ENCODE data around the gene ACACB.

Gene ACACB

DNA sequence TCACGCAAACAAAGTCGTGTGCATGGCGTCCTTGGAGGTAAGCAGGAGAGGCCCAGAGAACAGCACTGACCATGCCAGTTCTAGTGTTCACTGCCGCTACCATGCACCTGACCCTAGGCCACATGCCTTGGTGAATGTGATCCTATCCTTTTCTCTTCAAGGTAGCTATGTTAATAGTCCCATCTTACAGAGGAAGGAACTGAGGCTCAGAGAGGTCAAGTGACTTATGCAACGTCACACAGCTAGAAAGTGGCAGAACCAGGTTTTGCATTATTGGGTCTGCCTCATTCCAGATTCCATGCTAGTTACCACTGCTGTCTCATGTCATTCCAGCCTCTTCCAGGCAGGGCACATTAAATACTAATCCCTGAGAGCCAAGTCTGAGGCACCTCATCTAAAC is 107.5 kb downstream of the ACACB start:
- no peak for DNase-seq
- in situ Hi-C loops (cut with HindIII; ENCODE audit: low pct_ligation_motif_present, low pct_unique_long_range_greater_than_20kb, low sequenced_read_pairs): no loop called here

DNA sequence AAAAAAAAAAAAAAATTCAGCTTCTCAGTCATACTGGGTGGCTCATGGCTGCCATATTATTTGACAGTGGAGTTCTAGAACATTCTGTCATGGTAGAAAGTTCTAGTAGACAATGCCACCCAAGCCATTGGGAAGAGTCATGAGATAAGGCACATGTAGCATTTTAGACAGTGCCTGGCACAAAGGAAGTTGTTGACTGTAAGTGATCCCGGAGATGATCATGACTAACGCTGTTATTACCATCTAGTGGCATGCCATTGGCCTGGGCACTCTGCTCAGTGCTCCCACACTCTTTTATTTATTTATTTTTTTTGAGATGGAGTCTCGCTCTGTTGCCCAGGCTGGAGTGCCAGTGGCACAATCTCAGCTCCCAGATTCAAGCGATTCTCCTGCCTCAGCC is 112.3 kb downstream of the ACACB start:
- no peak for DNase-seq
- in situ Hi-C loops (cut with HindIII; ENCODE audit: low pct_ligation_motif_present, low pct_unique_long_range_greater_than_20kb, low sequenced_read_pairs): no loop called here

DNA sequence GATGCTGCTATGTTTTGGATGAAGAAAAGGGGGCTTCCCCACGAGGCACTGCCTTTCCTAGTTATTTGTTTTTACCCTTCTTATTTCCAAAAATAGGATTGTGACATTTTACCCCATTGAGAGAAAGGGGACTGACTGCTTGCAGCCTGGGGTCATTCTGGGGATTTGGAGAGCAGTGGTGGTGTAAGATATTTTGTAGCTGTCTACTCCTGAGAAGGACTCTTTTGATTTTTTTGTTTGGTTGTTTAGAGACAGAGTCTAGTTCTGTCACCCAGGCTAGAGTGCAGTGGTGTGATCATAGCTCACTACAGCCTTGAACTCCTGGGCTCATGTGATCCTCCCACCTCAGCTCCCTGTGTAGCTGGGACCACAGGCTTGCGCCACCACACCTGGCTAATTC is 113.8 kb downstream of the ACACB start:
- no peak for DNase-seq
- in situ Hi-C loops (cut with HindIII; ENCODE audit: low pct_ligation_motif_present, low pct_unique_long_range_greater_than_20kb, low sequenced_read_pairs): no loop called here

DNA sequence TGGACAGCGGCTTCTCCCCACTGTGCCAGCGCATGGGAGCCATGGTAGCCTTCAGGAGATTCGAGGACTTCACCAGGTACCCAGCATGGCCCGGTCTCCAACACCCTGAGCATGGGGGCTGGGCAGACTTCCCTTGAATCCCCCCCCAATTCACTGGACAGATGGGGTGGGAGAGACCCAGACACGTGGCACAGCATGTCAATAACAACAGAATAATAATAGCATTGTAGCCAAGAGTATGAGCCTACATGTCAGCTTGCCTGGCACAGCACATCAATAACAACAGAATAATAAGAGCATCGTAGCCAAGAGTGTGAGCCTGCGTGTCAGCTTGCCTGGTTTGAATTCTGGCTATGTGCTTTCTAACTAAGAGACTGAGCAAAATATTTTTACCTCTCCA is 116.3 kb downstream of the ACACB start:
- in situ Hi-C loops (cut with HindIII; ENCODE audit: low pct_ligation_motif_present, low pct_unique_long_range_greater_than_20kb, low sequenced_read_pairs): no loop called here
- no peak for DNase-seq

- in situ Hi-C loops (cut with HindIII; ENCODE audit: low pct_ligation_motif_present, low pct_unique_long_range_greater_than_20kb, low sequenced_read_pairs): no loop called here
- no peak for DNase-seq
Observed at GRCh38 chr12:109234012-109234411, 117.6 kb downstream of the ACACB start.

DNA sequence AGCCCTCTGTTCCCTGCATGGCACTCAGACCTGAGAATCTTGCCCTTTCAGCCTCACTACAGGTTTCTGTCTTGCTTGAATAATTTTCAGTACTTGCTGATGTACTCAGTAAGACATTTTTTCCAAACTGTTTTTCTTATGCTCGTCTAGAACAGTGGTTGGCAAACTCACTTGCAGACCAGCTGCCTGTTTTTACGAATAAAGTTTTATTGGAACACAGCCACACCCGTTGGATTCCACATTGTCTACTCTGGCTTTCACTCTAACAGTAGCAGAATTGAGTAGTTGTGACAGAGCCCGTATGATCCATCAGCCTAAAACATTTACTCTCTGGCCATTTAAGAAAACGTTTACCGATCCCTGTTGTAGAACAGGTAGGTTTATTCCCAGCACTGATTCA is 119.9 kb downstream of the ACACB start:
- no peak for DNase-seq
- in situ Hi-C loops (cut with HindIII; ENCODE audit: low pct_ligation_motif_present, low pct_unique_long_range_greater_than_20kb, low sequenced_read_pairs): no loop called here

GRCh38 chr12:109239179-109239578 is 122.8 kb downstream of the ACACB start:
- in situ Hi-C loops (cut with HindIII; ENCODE audit: low pct_ligation_motif_present, low pct_unique_long_range_greater_than_20kb, low sequenced_read_pairs): no loop called here

GRCh38 chr12:109239691-109240090 is 123.3 kb downstream of the ACACB start:
- in situ Hi-C loops (cut with HindIII; ENCODE audit: low pct_ligation_motif_present, low pct_unique_long_range_greater_than_20kb, low sequenced_read_pairs): no loop called here
- no peak for DNase-seq

More at GRCh38 chr12:109239179-109239578, 122.8 kb downstream of the ACACB start:
- DNase-seq: no peak

- no peak for DNase-seq
- in situ Hi-C loops (cut with HindIII; ENCODE audit: low pct_ligation_motif_present, low pct_unique_long_range_greater_than_20kb, low sequenced_read_pairs): no loop called here
Observed at GRCh38 chr12:109240365-109240764, 124.0 kb downstream of the ACACB start.

DNA sequence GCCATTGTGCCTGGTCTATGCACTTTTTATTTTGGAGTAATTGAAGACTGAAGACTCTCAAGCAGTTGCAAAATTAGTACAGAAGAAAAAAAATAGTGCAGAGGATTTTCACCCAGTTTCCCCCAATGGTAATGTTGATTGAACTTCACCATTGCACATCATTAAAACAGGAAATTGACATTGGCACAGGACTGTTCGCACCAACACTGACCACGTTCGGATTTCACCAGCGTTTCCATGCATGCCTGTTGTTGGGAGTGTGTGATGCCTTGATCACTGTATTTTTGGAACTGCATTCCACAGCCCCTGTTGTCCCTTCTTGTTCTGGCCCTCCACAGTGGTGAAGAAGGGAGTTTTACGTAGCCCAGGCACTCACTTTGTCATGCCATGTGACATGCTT is 125.5 kb downstream of the ACACB start:
- in situ Hi-C loops (cut with HindIII; ENCODE audit: low pct_ligation_motif_present, low pct_unique_long_range_greater_than_20kb, low sequenced_read_pairs): no loop called here
- no peak for DNase-seq

GRCh38 chr12:109244073-109244472 is 127.7 kb downstream of the ACACB start:
- in situ Hi-C loops (cut with HindIII; ENCODE audit: low pct_ligation_motif_present, low pct_unique_long_range_greater_than_20kb, low sequenced_read_pairs): no loop called here

GRCh38 chr12:109246221-109246620 is 129.8 kb downstream of the ACACB start:
- DNase-seq: no peak
- in situ Hi-C loops (cut with HindIII; ENCODE audit: low pct_ligation_motif_present, low pct_unique_long_range_greater_than_20kb, low sequenced_read_pairs): no loop called here

More at GRCh38 chr12:109244073-109244472, 127.7 kb downstream of the ACACB start:
- no peak for DNase-seq

DNA sequence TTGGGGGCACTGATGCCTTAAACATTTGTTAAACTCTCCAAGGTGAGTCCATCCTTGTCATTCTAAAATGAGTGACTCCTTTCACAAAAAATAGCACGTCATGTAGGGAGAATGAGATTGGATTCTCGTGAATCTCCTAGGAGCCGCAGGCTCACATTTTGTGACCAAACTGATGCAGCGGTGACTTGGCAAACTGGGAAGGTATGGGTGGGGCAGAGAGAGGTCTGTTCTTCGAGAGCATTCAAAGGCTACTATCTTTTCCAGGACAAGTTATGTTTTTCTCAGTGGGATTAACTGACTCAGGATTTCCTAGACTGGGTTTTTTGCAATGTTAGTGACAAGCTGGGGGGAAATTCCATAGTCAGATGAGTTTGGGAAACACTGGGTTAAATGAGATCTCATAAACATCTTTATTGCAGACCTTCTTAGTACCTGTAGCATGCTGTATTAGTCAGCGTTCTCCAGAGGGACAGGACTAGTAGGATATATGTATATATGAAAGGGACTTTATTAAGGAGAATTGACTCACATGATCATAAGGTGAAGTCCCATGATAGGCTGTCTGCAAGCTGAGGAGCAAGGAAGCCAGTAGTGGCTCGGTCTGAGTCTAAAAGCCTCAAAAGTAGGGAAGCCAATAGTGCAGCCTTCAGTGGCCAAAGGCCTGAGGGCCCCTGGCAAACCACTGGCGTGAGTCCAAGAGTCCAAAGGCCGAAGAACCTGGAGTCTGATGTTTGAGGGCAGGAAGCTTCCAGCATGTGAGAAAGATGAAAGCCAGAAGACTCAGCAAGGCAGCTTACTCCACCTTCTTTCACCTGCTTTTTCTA is 131.7 kb downstream of the ACACB start:
- in situ Hi-C loops (cut with HindIII; ENCODE audit: low pct_ligation_motif_present, low pct_unique_long_range_greater_than_20kb, low sequenced_read_pairs): no loop called here
- DNase-seq: no peak

- in situ Hi-C loops (cut with HindIII; ENCODE audit: low pct_ligation_motif_present, low pct_unique_long_range_greater_than_20kb, low sequenced_read_pairs): no loop called here
- no peak for DNase-seq
Observed at GRCh38 chr12:109250523-109250922, 134.1 kb downstream of the ACACB start.

- in situ Hi-C loops (cut with HindIII; ENCODE audit: low pct_ligation_motif_present, low pct_unique_long_range_greater_than_20kb, low sequenced_read_pairs): no loop called here
- no peak for DNase-seq
Observed at GRCh38 chr12:109252799-109253198, 136.4 kb downstream of the ACACB start.

DNA sequence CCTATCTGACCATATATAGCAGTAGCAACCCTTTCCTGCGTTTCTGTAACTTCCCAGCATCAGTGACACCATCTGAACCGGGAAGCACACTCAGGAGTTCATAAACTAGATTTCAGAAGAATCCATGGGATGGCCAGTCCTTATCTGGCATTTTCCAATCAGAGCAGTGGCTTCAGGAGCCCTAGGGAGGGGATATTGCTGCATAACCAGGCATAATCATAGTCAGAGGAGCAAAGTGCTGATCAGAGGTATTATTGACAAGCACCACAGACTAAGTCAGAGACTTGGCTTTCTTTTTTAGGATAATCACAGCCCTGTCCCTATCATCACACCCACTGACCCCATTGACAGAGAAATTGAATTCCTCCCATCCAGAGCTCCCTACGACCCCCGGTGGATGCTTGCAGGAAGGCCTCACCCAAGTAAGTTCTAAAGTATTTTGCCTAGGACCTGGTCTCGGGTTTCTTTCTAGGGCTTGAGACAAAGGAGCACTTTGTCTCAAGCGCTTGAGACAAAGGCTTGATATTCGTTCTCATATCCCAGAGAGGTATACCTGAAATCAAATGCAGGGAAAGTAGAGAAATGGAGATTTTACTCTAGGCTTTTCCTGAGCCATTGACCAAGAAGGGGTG is 137.6 kb downstream of the ACACB start:
- no peak for DNase-seq
- in situ Hi-C loops (cut with HindIII; ENCODE audit: low pct_ligation_motif_present, low pct_unique_long_range_greater_than_20kb, low sequenced_read_pairs): no loop called here

DNA sequence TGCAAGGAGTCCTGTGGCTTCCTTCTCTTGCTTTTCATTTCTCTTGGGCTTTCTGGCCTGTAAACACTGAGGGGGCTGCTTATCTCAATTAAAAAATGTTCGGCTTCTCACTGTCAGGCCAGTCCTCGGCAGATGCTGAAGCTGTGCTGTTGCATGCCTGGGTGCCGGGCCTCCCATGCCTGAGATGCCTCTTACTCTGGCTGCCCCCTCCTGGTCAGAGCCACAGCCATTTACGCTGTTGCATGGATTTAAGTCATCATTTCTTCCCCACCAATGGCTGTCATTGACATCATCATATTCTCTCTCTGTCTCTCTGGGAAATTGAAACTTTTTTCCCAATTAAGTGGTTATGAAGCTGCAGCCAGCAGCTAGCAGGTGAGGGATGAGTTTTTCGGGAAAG is 139.0 kb downstream of the ACACB start:
- peak; percentile 27 for DNase-seq
- in situ Hi-C loops (cut with HindIII; ENCODE audit: low pct_ligation_motif_present, low pct_unique_long_range_greater_than_20kb, low sequenced_read_pairs): no loop called here

- in situ Hi-C loops (cut with HindIII; ENCODE audit: low pct_ligation_motif_present, low pct_unique_long_range_greater_than_20kb, low sequenced_read_pairs): no loop called here
- no peak for DNase-seq
Observed at GRCh38 chr12:109256011-109256410, 139.6 kb downstream of the ACACB start.

- in situ Hi-C loops (cut with HindIII; ENCODE audit: low pct_ligation_motif_present, low pct_unique_long_range_greater_than_20kb, low sequenced_read_pairs): no loop called here
- DNase-seq: no peak
Observed at GRCh38 chr12:109258201-109258600, 141.8 kb downstream of the ACACB start.
